ENCODE results near the gene GATD1. TPM values are rescaled to one million over a fixed set of nuclear protein-coding genes. Genes with fewer than 3 reads are reported as not detected.

GATD1 gene
- total RNA-seq, 3 donors from 2014 or later = 48.3 to 49.8 (median 49.7) TPM

- Mint-ChIP-seq H3K36me3 (ENCODE audit: insufficient read depth) (peaks cover 7% of the 10 kb centered on the region), H3K4me3 (peak overlapping the region; percentile 93), H3K27me3 (ENCODE audit: low read depth) (peaks cover 1% of the 10 kb centered on the region), H3K4me1 (ENCODE audit: low read depth) (peaks cover 9% of the 10 kb centered on the region), H3K9me3 (no peaks in the 10 kb centered on the region)
- no peak for ATAC-seq
- DNase-seq = no peak
These were observed 16.9 kb upstream of the GATD1 start for GRCh38 chr11:794013-794765.

- peak overlapping the region; percentile 46 for H3K4me3 Mint-ChIP-seq
- ATAC-seq = no peak
- peaks cover 7% of the 10 kb centered on the region for H3K36me3 Mint-ChIP-seq (ENCODE audit: insufficient read depth)
- H3K9me3 Mint-ChIP-seq = no peaks in the 10 kb centered on the region
- DNase-seq = no peak
- H3K27me3 Mint-ChIP-seq (ENCODE audit: low read depth) = peaks cover 1% of the 10 kb centered on the region
- peaks cover 9% of the 10 kb centered on the region for H3K4me1 Mint-ChIP-seq (ENCODE audit: low read depth)
These were observed 16.3 kb upstream of the GATD1 start for GRCh38 chr11:793556-793955.

GRCh38 chr11:792873-793272, 15.6 kb upstream of the GATD1 start:
- no peak for ATAC-seq
- H3K4me3 Mint-ChIP-seq = no peak overlapping the region
- peaks cover 7% of the 10 kb centered on the region for H3K36me3 Mint-ChIP-seq (ENCODE audit: insufficient read depth)
- peaks cover 11% of the 10 kb centered on the region for H3K4me1 Mint-ChIP-seq (ENCODE audit: low read depth)
- H3K27me3 Mint-ChIP-seq (ENCODE audit: low read depth) = peaks cover 1% of the 10 kb centered on the region
- H3K9me3 Mint-ChIP-seq = no peaks in the 10 kb centered on the region
- DNase-seq = no peak

GRCh38 chr11:792535-792821, 15.2 kb upstream of the GATD1 start:
- Mint-ChIP-seq H3K4me3 (no peak overlapping the region), H3K27me3 (ENCODE audit: low read depth) (peaks cover 1% of the 10 kb centered on the region), H3K4me1 (ENCODE audit: low read depth) (peaks cover 12% of the 10 kb centered on the region), H3K36me3 (ENCODE audit: insufficient read depth) (peaks cover 7% of the 10 kb centered on the region), H3K9me3 (no peaks in the 10 kb centered on the region)
- ATAC-seq (no peak), DNase-seq (no peak)

GRCh38 chr11:791658-792534, 14.6 kb upstream of the GATD1 start:
- Mint-ChIP-seq H3K4me1 (ENCODE audit: low read depth) (peaks cover 9% of the 10 kb centered on the region), H3K9me3 (no peaks in the 10 kb centered on the region), H3K36me3 (ENCODE audit: insufficient read depth) (peaks cover 7% of the 10 kb centered on the region), H3K4me3 (no peak overlapping the region), H3K27me3 (ENCODE audit: low read depth) (peaks cover 1% of the 10 kb centered on the region)
- ATAC-seq (no peak), DNase-seq (no peak)

GRCh38 chr11:790721-791564, 13.7 kb upstream of the GATD1 start:
- Mint-ChIP-seq H3K4me3 (no peak overlapping the region), H3K27me3 (ENCODE audit: low read depth) (peaks cover 1% of the 10 kb centered on the region), H3K4me1 (ENCODE audit: low read depth) (peaks cover 3% of the 10 kb centered on the region), H3K9me3 (no peaks in the 10 kb centered on the region), H3K36me3 (ENCODE audit: insufficient read depth) (peaks cover 7% of the 10 kb centered on the region)
- ATAC-seq (no peak), DNase-seq (no peak)

GRCh38 chr11:789943-790342, 12.7 kb upstream of the GATD1 start, which contains the start of gene CEND1:
Gene CEND1 (minus strand): TSS chr11:790090. CDS start chr11:788576, 1,514 bp downstream.
- Mint-ChIP-seq H3K9me3 (no peaks in the 10 kb centered on the region), H3K4me1 (ENCODE audit: low read depth) (peaks cover 3% of the 10 kb centered on the region), H3K4me3 (no peak within 1 kb of the TSS), H3K36me3 (ENCODE audit: insufficient read depth) (peaks cover 7% of the 10 kb centered on the region), H3K27me3 (ENCODE audit: low read depth) (peaks cover 1% of the 10 kb centered on the region)
- peak; percentile 37 for DNase-seq
- ATAC-seq = peak; percentile 61 to 69

- Mint-ChIP-seq H3K4me3 (no peak overlapping the region), H3K9me3 (no peaks in the 10 kb centered on the region), H3K27me3 (ENCODE audit: low read depth) (peaks cover 1% of the 10 kb centered on the region), H3K36me3 (ENCODE audit: insufficient read depth) (peaks cover 7% of the 10 kb centered on the region), H3K4me1 (ENCODE audit: low read depth) (peaks cover 3% of the 10 kb centered on the region)
- ATAC-seq (no peak), DNase-seq (no peak)
These were observed 12.0 kb upstream of the GATD1 start for GRCh38 chr11:788953-789940.

GRCh38 chr11:788009-788640, 10.8 kb upstream of the GATD1 start:
- ATAC-seq (no peak), DNase-seq (no peak)
- peaks cover 7% of the 10 kb centered on the region for H3K4me1 Mint-ChIP-seq (ENCODE audit: low read depth)
- H3K36me3 Mint-ChIP-seq (ENCODE audit: insufficient read depth) = peaks cover 7% of the 10 kb centered on the region
- H3K9me3 Mint-ChIP-seq = no peaks in the 10 kb centered on the region
- peaks cover 1% of the 10 kb centered on the region for H3K27me3 Mint-ChIP-seq (ENCODE audit: low read depth)
- H3K4me3 Mint-ChIP-seq = no peak overlapping the region

GRCh38 chr11:787084-787675, 9.9 kb upstream of the GATD1 start:
- H3K4me3 Mint-ChIP-seq = no peak overlapping the region
- DNase-seq = no peak
- peaks cover 1% of the 10 kb centered on the region for H3K27me3 Mint-ChIP-seq (ENCODE audit: low read depth)
- H3K36me3 Mint-ChIP-seq (ENCODE audit: insufficient read depth) = peaks cover 7% of the 10 kb centered on the region
- H3K4me1 Mint-ChIP-seq (ENCODE audit: low read depth) = peaks cover 7% of the 10 kb centered on the region
- ATAC-seq = no peak
- H3K9me3 Mint-ChIP-seq = no peaks in the 10 kb centered on the region

- H3K4me1 Mint-ChIP-seq (ENCODE audit: low read depth) = peaks cover 7% of the 10 kb centered on the region
- no peaks in the 10 kb centered on the region for H3K9me3 Mint-ChIP-seq
- ATAC-seq (no peak), DNase-seq (no peak)
- H3K4me3 Mint-ChIP-seq = no peak overlapping the region
- H3K27me3 Mint-ChIP-seq (ENCODE audit: low read depth) = peaks cover 1% of the 10 kb centered on the region
- peaks cover 4% of the 10 kb centered on the region for H3K36me3 Mint-ChIP-seq (ENCODE audit: insufficient read depth)
These were observed 9.2 kb upstream of the GATD1 start for GRCh38 chr11:786235-787083.

GRCh38 chr11:783581-784015, 6.3 kb upstream of the GATD1 start:
- H3K9me3 Mint-ChIP-seq = no peaks in the 10 kb centered on the region
- no peaks in the 10 kb centered on the region for H3K36me3 Mint-ChIP-seq (ENCODE audit: insufficient read depth)
- no peak overlapping the region for H3K4me3 Mint-ChIP-seq
- DNase-seq (no peak), ATAC-seq (peak; percentile 49 to 61)
- peaks cover 16% of the 10 kb centered on the region for H3K4me1 Mint-ChIP-seq (ENCODE audit: low read depth)
- no peaks in the 10 kb centered on the region for H3K27me3 Mint-ChIP-seq (ENCODE audit: low read depth)

Measured in activated T-cell treated with anti-CD3 and anti-CD28 coated beads, Interleukin-2, amount 50 U/mL, for 4 hours (primary cell).